Measurements from ENCODE around the gene ECEL1. TPM values are rescaled to one million over a fixed set of nuclear protein-coding genes. Genes with fewer than 3 reads are reported as not detected.
A peak's percentile ranks its signal among the peaks of the same experiment; 100 is the strongest.
"Not testable (repeated sequence)": the region's sequence is repeated elsewhere in the genome, so short reads cannot be mapped to it uniquely, and the experiment has no call there.

The ECEL1 gene
- total and polyA plus RNA-seq, 7 donors = 0.16 to 6.1 (median 0.71) TPM; not detected in 2

GRCh38 chr2:232457121-232458011 lies 30.3 kb downstream of the ECEL1 start:
- peaks cover 3 to 35% (median 7%) of the 10 kb centered on the region in 3 donors for H3K27me3 ChIP-seq
- intact Hi-C loops (cut with DNase I) = no loop called here
- H3K36me3 ChIP-seq = no peaks in the 10 kb centered on the region
- H3K27ac ChIP-seq = no peak overlapping the region
- no peak overlapping the region for H3K4me3 ChIP-seq
- TF ChIP-seq POLR2A (IDR thresholded peaks at IDR 0.05) (no peak), POLR2AphosphoS5 (IDR thresholded peaks at IDR 0.05) (no peak), CTCF (IDR thresholded peaks at IDR 0.05) (no peak), EP300 (IDR thresholded peaks at IDR 0.05) (no peak)
- WGBS, 2 donors = 90 to 92% methylated on average over 21 of the region's 21 CpGs
- no peaks in the 10 kb centered on the region for H3K9me3 ChIP-seq
- H3K4me1 ChIP-seq = no peaks in the 10 kb centered on the region
- peak; percentile 54 for DNase-seq

GRCh38 chr2:232456296-232457120 lies 31.1 kb downstream of the ECEL1 start:
- Histone ChIP-seq H3K4me3 (no peak overlapping the region), H3K27me3 (peaks cover 3 to 29% (median 7%) of the 10 kb centered on the region in 3 donors), H3K27ac (no peak overlapping the region), H3K9me3 (no peaks in the 10 kb centered on the region), H3K4me1 (no peaks in the 10 kb centered on the region), H3K36me3 (no peaks in the 10 kb centered on the region)
- no peak for TF ChIP-seq CTCF (IDR thresholded peaks at IDR 0.05)
- TF ChIP-seq EP300 (IDR thresholded peaks at IDR 0.05) = no peak
- no peak for TF ChIP-seq POLR2AphosphoS5 (IDR thresholded peaks at IDR 0.05)
- no peak for TF ChIP-seq POLR2A (IDR thresholded peaks at IDR 0.05)
- DNase-seq = peak; percentile 54
- intact Hi-C loops (cut with DNase I) = no loop called here
- 87 to 91% methylated on average over 27 of the region's 27 CpGs for WGBS, 2 donors

- Histone ChIP-seq H3K27me3 (peaks cover 3 to 23% (median 7%) of the 10 kb centered on the region in 3 donors), H3K9me3 (no peaks in the 10 kb centered on the region), H3K4me3 (no peak within 1 kb of the TSS), H3K36me3 (no peaks in the 10 kb centered on the region), H3K4me1 (no peaks in the 10 kb centered on the region), H3K27ac (no peak within 1 kb of the TSS)
- TF ChIP-seq CTCF (IDR thresholded peaks at IDR 0.05) (no peak), POLR2AphosphoS5 (IDR thresholded peaks at IDR 0.05) (no peak), EP300 (IDR thresholded peaks at IDR 0.05) (no peak), POLR2A (IDR thresholded peaks at IDR 0.05) (no peak)
- 37 to 70% methylated on average over 14 of the region's 14 CpGs for WGBS, 2 donors
- peak; percentile 49 for DNase-seq
- intact Hi-C loops (cut with DNase I) = no loop called here
Observed at GRCh38 chr2:232455426-232456255, 32.0 kb downstream of the ECEL1 start, which contains the start of gene ALPI. ALPI (plus strand) TSS chr2:232456153; CDS start chr2:232456200, 47 bp downstream.

GRCh38 chr2:232454630-232455029 lies 33.0 kb downstream of the ECEL1 start:
- H3K4me3 ChIP-seq = no peak overlapping the region
- DNase-seq = peak; percentile 21
- TF ChIP-seq POLR2AphosphoS5 (IDR thresholded peaks at IDR 0.05) (no peak), POLR2A (IDR thresholded peaks at IDR 0.05) (no peak), CTCF (IDR thresholded peaks at IDR 0.05) (no peak), EP300 (IDR thresholded peaks at IDR 0.05) (no peak)
- no peaks in the 10 kb centered on the region for H3K9me3 ChIP-seq
- intact Hi-C loops (cut with DNase I) = no loop called here
- peaks cover 3 to 22% (median 7%) of the 10 kb centered on the region in 3 donors for H3K27me3 ChIP-seq
- 89 to 91% methylated on average over 9 of the region's 9 CpGs for WGBS, 2 donors
- H3K4me1 ChIP-seq = no peaks in the 10 kb centered on the region
- no peaks in the 10 kb centered on the region for H3K36me3 ChIP-seq
- H3K27ac ChIP-seq = no peak overlapping the region

- WGBS, 2 donors = 92% methylated on average over 3 of the region's 3 CpGs
- H3K9me3 ChIP-seq; H3K4me1 ChIP-seq; H3K4me3 ChIP-seq; H3K27ac ChIP-seq; DNase-seq; H3K27me3 ChIP-seq; intact Hi-C loops (cut with DNase I); H3K36me3 ChIP-seq: not testable (repeated sequence)
Observed at GRCh38 chr2:232451645-232452044, 36.0 kb downstream of the ECEL1 start.
